Uterus (tissue), 4 donors: ENCODE results near the gene CSF1. TPM values are rescaled to one million over a fixed set of nuclear protein-coding genes. Genes with fewer than 3 reads are reported as not detected.

Source experiments
- DNase-seq, 2 donors: peaks; one replicate each; pipeline ENCODE4 v3.0.0-alpha.2; 2019 to 2020
- H3K27ac ChIP-seq, 2 donors: fragments of 200-600 bp; sonication (generic); 1 replicate in 1 of 2; 2 replicates in 1 of 2; pipeline ENCODE4 v1.5.1; 2016 to 2018
- H3K27me3 ChIP-seq, 2 donors: fragments of 200-600 bp; sonication (generic); one replicate each; pipeline ENCODE4 v1.5.1; 2018 to 2019; ENCODE audit warnings: control low read depth in 1 of 2
- H3K36me3 ChIP-seq, 2 donors: fragments of 200-600 bp; sonication (generic); one replicate each; pipeline ENCODE4 v1.5.1; 2019; ENCODE audit warnings: control low read depth in 1 of 2
- H3K4me1 ChIP-seq, 2 donors: fragments of 200-600 bp; sonication (generic); one replicate each; pipeline ENCODE4 v1.5.1; 2018 to 2019; ENCODE audit warnings: control low read depth in 1 of 2
- H3K4me3 ChIP-seq, 2 donors: fragments of 200-600 bp; sonication (generic); 1 replicate in 1 of 2; 2 replicates in 1 of 2; pipeline ENCODE4 v1.5.1; 2018 to 2019; ENCODE audit warnings: mild to moderate bottlenecking in 1 of 2
- H3K9me3 ChIP-seq, 2 donors: fragments of 200-600 bp; sonication (generic); one replicate each; pipeline ENCODE4 v1.5.1; 2019; ENCODE audit warnings: control low read depth in 1 of 2
- POLR2A ChIP-seq, 2 donors: fragments of 450-650 bp; IDR thresholded peaks; one replicate each; pipeline ENCODE4 v1.6.1; 2016; ENCODE audit warnings: antibody characterized with exemption in 2 of 2, mild to moderate bottlenecking in 1 of 2, moderate library complexity in 1 of 2
- intact Hi-C: fragments of 100-400 bp; cut with DNase I; formaldehyde crosslinking; loops from one replicate; pipeline ENCODE4 v1.15.1; 2023; ENCODE audit warnings: low total_unique reads
- total RNA-seq, 4 donors: library from RNA; depleted of rRNA in 3 of 4; stranded (reverse); fragments of >200 nt in 3 of 4; gene quantifications; one replicate each; pipeline versions ENCODE4 v1.1.0 to v1.2.4, GENCODE V29; 2014 to 2023
- TF ChIP-seq, protein P1 (sequence below), 4 experiments: fragments of 200-600 bp in 2 of 4; fragments of 450-650 bp in 2 of 4; sonication (generic) in 2 of 4; IDR thresholded peaks; one replicate each; pipeline ENCODE4 v1.5.1; 2016 to 2019; ENCODE audit warnings: antibody characterized with exemption in 4 of 4, mild to moderate bottlenecking in 2 of 4, moderate library complexity in 1 of 4
- donor health status: DM: yes; HTN: yes; CAD: no.

The CSF1 gene
- total RNA-seq, 4 donors from 2014 or later: 19.8 to 48.2 (median 34.2) TPM

DNA sequence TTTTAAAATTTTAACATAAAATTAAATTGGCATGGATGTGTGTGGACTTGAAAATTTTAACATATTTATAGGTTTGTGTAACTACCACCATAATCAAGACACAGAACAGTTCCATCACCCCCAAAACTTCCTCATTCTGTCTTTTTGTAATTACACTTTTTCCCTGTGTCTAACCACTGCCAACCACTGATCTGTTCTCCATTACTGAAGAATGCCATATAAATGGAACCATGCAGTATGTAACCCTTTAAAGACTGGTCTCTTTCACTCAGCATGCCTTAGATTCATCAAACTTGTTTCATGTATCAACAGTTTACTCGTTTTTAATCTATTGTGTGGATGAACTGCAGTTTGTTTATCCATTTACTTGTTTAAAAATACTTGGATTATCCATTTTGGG is 60.9 kb downstream of the CSF1 start:
- no peak for DNase-seq
- no peak for TF ChIP-seq POLR2A (IDR thresholded peaks at IDR 0.05)
- TF ChIP-seq, protein P1, sequence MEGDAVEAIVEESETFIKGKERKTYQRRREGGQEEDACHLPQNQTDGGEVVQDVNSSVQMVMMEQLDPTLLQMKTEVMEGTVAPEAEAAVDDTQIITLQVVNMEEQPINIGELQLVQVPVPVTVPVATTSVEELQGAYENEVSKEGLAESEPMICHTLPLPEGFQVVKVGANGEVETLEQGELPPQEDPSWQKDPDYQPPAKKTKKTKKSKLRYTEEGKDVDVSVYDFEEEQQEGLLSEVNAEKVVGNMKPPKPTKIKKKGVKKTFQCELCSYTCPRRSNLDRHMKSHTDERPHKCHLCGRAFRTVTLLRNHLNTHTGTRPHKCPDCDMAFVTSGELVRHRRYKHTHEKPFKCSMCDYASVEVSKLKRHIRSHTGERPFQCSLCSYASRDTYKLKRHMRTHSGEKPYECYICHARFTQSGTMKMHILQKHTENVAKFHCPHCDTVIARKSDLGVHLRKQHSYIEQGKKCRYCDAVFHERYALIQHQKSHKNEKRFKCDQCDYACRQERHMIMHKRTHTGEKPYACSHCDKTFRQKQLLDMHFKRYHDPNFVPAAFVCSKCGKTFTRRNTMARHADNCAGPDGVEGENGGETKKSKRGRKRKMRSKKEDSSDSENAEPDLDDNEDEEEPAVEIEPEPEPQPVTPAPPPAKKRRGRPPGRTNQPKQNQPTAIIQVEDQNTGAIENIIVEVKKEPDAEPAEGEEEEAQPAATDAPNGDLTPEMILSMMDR (IDR thresholded peaks at IDR 0.05): no peak
- Histone ChIP-seq H3K27me3 (no peaks in the 10 kb centered on the region), H3K4me1 (no peaks in the 10 kb centered on the region), H3K27ac (no peak overlapping the region), H3K4me3 (no peak overlapping the region), H3K9me3 (no peaks in the 10 kb centered on the region), H3K36me3 (no peaks in the 10 kb centered on the region)
- intact Hi-C loops: no loop called here

DNA sequence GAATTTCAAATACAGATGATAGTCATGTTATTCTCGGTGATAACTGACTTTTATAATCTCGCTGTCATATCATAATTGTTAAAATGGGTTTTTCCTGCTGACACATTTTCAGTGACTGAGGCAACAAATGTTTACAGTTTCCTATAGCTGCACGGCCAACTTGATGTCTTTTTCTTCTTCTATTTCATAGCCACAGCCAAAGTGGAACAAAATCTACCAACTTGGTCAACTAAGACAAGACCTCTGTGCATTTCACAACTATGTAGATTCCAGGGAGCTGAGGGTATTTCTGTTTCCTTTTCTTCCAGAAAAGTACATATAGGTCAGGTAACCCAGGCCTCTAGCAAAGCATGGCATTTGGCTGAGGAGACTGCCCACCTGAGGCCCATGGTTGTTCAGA is 63.5 kb downstream of the CSF1 start:
- Histone ChIP-seq H3K9me3 (no peaks in the 10 kb centered on the region), H3K4me3 (no peak overlapping the region), H3K27me3 (no peaks in the 10 kb centered on the region), H3K4me1 (no peaks in the 10 kb centered on the region), H3K27ac (no peak overlapping the region), H3K36me3 (no peaks in the 10 kb centered on the region)
- no peak for DNase-seq
- no peak for TF ChIP-seq POLR2A (IDR thresholded peaks at IDR 0.05)
- intact Hi-C loops: no loop called here

DNA sequence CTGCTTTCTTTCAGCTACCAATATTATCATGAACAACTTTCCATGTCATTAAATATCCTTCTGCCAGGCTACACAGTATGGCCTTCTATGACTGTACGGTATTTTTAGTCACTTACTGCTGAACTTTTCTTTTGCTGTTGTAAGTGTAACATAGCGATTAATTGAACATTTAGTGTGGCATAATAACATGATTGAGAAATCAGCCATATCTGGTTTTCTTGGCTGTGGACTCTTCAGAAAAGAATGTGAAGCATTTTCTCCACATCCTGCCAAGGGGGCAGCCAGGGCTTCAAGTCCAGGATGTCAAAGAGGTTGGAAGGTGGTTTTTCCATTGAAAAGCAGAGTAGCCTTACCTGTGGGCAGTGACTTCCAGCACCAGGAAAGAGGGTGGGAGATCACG is 65.1 kb downstream of the CSF1 start:
- intact Hi-C loops: loop anchor here (5.0 kb wide), 1 partner anchor 188 kb away; no protein-coding TSS in a partner anchor
- Histone ChIP-seq H3K36me3 (no peaks in the 10 kb centered on the region), H3K27me3 (no peaks in the 10 kb centered on the region), H3K4me3 (no peak overlapping the region), H3K27ac (no peak overlapping the region), H3K4me1 (no peaks in the 10 kb centered on the region), H3K9me3 (no peaks in the 10 kb centered on the region)
- no peak for DNase-seq
- TF ChIP-seq, protein P1 (IDR thresholded peaks at IDR 0.05): no peak
- TF ChIP-seq POLR2A (IDR thresholded peaks at IDR 0.05): no peak

DNA sequence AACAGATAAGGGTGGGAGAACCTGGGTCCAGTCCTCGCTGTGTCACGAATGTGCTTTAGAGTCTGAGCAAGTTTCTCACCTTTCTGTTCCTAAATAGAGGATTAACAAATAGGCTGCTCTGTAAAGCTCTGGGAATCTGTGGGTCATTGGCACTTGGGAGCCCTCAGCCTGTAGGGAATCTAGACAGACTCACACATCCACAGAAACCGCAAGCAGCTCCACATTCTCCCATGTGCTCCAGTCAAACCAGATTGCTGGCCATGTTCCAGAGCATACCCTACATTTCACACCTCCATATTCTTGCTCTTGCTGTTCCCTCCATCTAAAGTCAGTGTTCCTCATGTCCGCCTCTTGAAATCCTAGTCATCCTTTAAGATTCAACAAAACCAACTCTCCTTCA is 66.1 kb downstream of the CSF1 start:
- Histone ChIP-seq H3K4me1 (no peaks in the 10 kb centered on the region), H3K9me3 (no peaks in the 10 kb centered on the region), H3K27me3 (no peaks in the 10 kb centered on the region), H3K36me3 (no peaks in the 10 kb centered on the region), H3K4me3 (no peak overlapping the region), H3K27ac (no peak overlapping the region)
- intact Hi-C loops: loop anchor here (5.0 kb wide), 1 partner anchor 189 kb away; no protein-coding TSS in a partner anchor
- no peak for DNase-seq
- TF ChIP-seq, protein P1 (IDR thresholded peaks at IDR 0.05): no peak
- TF ChIP-seq POLR2A (IDR thresholded peaks at IDR 0.05): no peak

DNA sequence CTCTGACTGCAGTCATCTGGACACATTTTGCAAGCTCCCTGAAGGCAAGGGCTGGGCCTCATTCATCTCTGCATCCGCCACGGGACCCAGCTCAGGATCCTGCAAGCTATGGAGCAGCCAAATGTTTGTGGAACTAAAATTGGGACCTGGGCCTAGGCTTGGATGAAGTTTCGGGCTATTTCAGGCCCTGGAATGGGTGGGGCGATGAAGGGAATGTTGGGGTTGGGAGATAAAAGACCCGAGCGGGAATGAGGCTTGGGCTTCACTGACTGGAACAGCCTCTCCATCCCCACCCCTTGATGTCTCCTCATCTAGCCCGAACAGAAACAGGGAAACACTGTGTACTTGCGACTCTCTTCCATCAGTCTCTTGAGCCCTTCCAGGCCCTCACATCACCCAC is 66.6 kb downstream of the CSF1 start:
- no peaks in the 10 kb centered on the region for H3K36me3 ChIP-seq
- intact Hi-C loops: loop anchor here (5.0 kb wide), 1 partner anchor 190 kb away; no protein-coding TSS in a partner anchor
- H3K4me3 ChIP-seq: no peak overlapping the region
- no peaks in the 10 kb centered on the region for H3K27me3 ChIP-seq
- DNase-seq: no peak
- no peaks in the 10 kb centered on the region for H3K9me3 ChIP-seq
- TF ChIP-seq, protein P1 (IDR thresholded peaks at IDR 0.05): no peak
- TF ChIP-seq POLR2A (IDR thresholded peaks at IDR 0.05): no peak
- H3K27ac ChIP-seq: no peak overlapping the region
- no peaks in the 10 kb centered on the region for H3K4me1 ChIP-seq
